Sigmoid colon (tissue), 7 donors: ENCODE measurements around the gene UBE2QL1. TPM values are rescaled to one million over a fixed set of nuclear protein-coding genes. Genes with fewer than 3 reads are reported as not detected.

Experiments
- DNase-seq: peaks from one replicate; pipeline ENCODE4 v3.0.0-alpha.2; 2019
- H3K27ac ChIP-seq, 4 donors: fragments of 200-600 bp; sonication (generic); one replicate each; pipeline ENCODE4 v1.5.1; 2016 to 2019; ENCODE audit warnings: mild to moderate bottlenecking in 1 of 4
- H3K27me3 ChIP-seq, 3 donors: fragments of 200-600 bp; sonication (generic); one replicate each; pipeline ENCODE4 v1.5.1; 2019; ENCODE audit warnings: mild to moderate bottlenecking in 1 of 3
- H3K36me3 ChIP-seq, 4 donors: fragments of 200-600 bp; sonication (generic); one replicate each; pipeline ENCODE4 v1.5.1; 2016 to 2019
- H3K4me1 ChIP-seq, 4 donors: fragments of 200-600 bp; sonication (generic); one replicate each; pipeline ENCODE4 v1.5.1; 2017 to 2019
- H3K4me3 ChIP-seq, 4 donors: fragments of 200-600 bp; sonication (generic); one replicate each; pipeline ENCODE4 v1.5.1; 2017 to 2019; ENCODE audit warnings: mild to moderate bottlenecking in 2 of 4, moderate library complexity in 1 of 4
- H3K9me3 ChIP-seq, 4 donors: fragments of 200-600 bp in 3 of 4; sonication (generic) in 3 of 4; one replicate each; pipeline versions ENCODE4 v1.5.1 to v1.6.1; 2013 to 2019
- CTCF ChIP-seq, 4 experiments: fragments of 450-650 bp in 3 of 4; fragments of 200-600 bp in 1 of 4; IDR thresholded peaks; one replicate each; pipeline ENCODE4 v1.5.1; 2016 to 2019; ENCODE audit warnings: antibody characterized with exemption in 4 of 4, mild to moderate bottlenecking in 3 of 4, moderate library complexity in 2 of 4
- EP300 ChIP-seq, 4 donors: sonication (generic); formaldehyde crosslinking; IDR thresholded peaks; one replicate each; pipeline ENCODE4 v1.6.1; 2017; ENCODE audit warnings: antibody characterized with exemption in 4 of 4
- POLR2A ChIP-seq, 2 donors: fragments of 450-650 bp; IDR thresholded peaks; one replicate each; pipeline ENCODE4 v1.6.1; 2016; ENCODE audit warnings: antibody characterized with exemption in 2 of 2, mild to moderate bottlenecking in 2 of 2, moderate library complexity in 2 of 2
- POLR2AphosphoS5 ChIP-seq, 4 donors: sonication (generic); formaldehyde crosslinking; IDR thresholded peaks; one replicate each; pipeline ENCODE4 v1.6.1; 2017; ENCODE audit warnings: antibody characterized with exemption in 4 of 4
- WGBS, 2 donors: extraction: QIAGEN DNeasy Blood & Tissue Kit; methylation state at CpG; one replicate each; pipeline ENCODE4 v1.1.7; 2013; 5-methylcytosine and 5-hydroxymethylcytosine counted together
- intact Hi-C: fragments of 100-400 bp; cut with DNase I; formaldehyde crosslinking; loops from one replicate; pipeline ENCODE4 v1.15.1; 2023
- polyA plus RNA-seq, 3 donors: library from polyadenylated mRNA; stranded (reverse); fragments of 200-250 nt; gene quantifications; one replicate each; pipeline ENCODE4 v1.2.3, GENCODE V29; 2013
- total RNA-seq, 4 donors: library from RNA; depleted of rRNA; stranded (reverse); fragments of >200 nt; gene quantifications; one replicate each; pipeline ENCODE4 v1.1.0, GENCODE V29; 2016
- donor health status: healthy with polysubstance abuse.
- donor health status: Bipolar disorder and iron deficiency.
- donor health status: healthy.

Gene UBE2QL1
- total and polyA plus RNA-seq, 7 donors = under 0.01 to 5.5 (median 3.6) TPM

- DNase-seq = no peak
- no peaks in the 10 kb centered on the region for H3K4me1 ChIP-seq
- WGBS, 2 donors = 58 to 62% methylated on average over 8 of the region's 8 CpGs
- intact Hi-C loops = no loop called here
- H3K27ac ChIP-seq = no peak overlapping the region
- no peak for TF ChIP-seq EP300 (IDR thresholded peaks at IDR 0.05)
- TF ChIP-seq POLR2AphosphoS5 (IDR thresholded peaks at IDR 0.05) = no peak
- TF ChIP-seq CTCF (IDR thresholded peaks at IDR 0.05) = no peak
- TF ChIP-seq POLR2A (IDR thresholded peaks at IDR 0.05) = no peak
- no peaks in the 10 kb centered on the region for H3K9me3 ChIP-seq
- H3K36me3 ChIP-seq = no peaks in the 10 kb centered on the region
- H3K27me3 ChIP-seq = no peaks in the 10 kb centered on the region
- H3K4me3 ChIP-seq = no peak overlapping the region
Measured at GRCh38 chr5:6504677-6505415, 56.2 kb downstream of the UBE2QL1 start.

GRCh38 chr5:6505416-6505755, 56.7 kb downstream of the UBE2QL1 start:
- H3K4me3 ChIP-seq = no peak overlapping the region
- no peak overlapping the region for H3K27ac ChIP-seq
- DNase-seq = no peak
- intact Hi-C loops = no loop called here
- no peaks in the 10 kb centered on the region for H3K36me3 ChIP-seq
- TF ChIP-seq POLR2A (IDR thresholded peaks at IDR 0.05) (no peak), EP300 (IDR thresholded peaks at IDR 0.05) (no peak), POLR2AphosphoS5 (IDR thresholded peaks at IDR 0.05) (no peak), CTCF (IDR thresholded peaks at IDR 0.05) (no peak)
- no peaks in the 10 kb centered on the region for H3K27me3 ChIP-seq
- no peaks in the 10 kb centered on the region for H3K9me3 ChIP-seq
- no peaks in the 10 kb centered on the region for H3K4me1 ChIP-seq
- WGBS, 2 donors = 21 to 63% methylated on average over 3 of the region's 3 CpGs

- intact Hi-C loops = no loop called here
- Histone ChIP-seq H3K27ac (no peak overlapping the region), H3K4me3 (no peak overlapping the region), H3K4me1 (no peaks in the 10 kb centered on the region), H3K27me3 (no peaks in the 10 kb centered on the region), H3K36me3 (no peaks in the 10 kb centered on the region), H3K9me3 (no peaks in the 10 kb centered on the region)
- TF ChIP-seq EP300 (IDR thresholded peaks at IDR 0.05) (no peak), CTCF (IDR thresholded peaks at IDR 0.05) (no peak), POLR2AphosphoS5 (IDR thresholded peaks at IDR 0.05) (no peak), POLR2A (IDR thresholded peaks at IDR 0.05) (no peak)
- 74 to 88% methylated on average over 11 of the region's 11 CpGs for WGBS, 2 donors
- DNase-seq = no peak
Measured at GRCh38 chr5:6505783-6506557, 57.3 kb downstream of the UBE2QL1 start.

GRCh38 chr5:6506611-6507010, 58.0 kb downstream of the UBE2QL1 start:
- H3K4me1 ChIP-seq = no peaks in the 10 kb centered on the region
- H3K36me3 ChIP-seq = no peaks in the 10 kb centered on the region
- H3K27me3 ChIP-seq = no peaks in the 10 kb centered on the region
- no peak overlapping the region for H3K4me3 ChIP-seq
- H3K27ac ChIP-seq = no peak overlapping the region
- DNase-seq = no peak
- H3K9me3 ChIP-seq = no peaks in the 10 kb centered on the region
- 60 to 86% methylated on average over 16 of the region's 16 CpGs for WGBS, 2 donors
- intact Hi-C loops = no loop called here
- no peak for TF ChIP-seq POLR2A (IDR thresholded peaks at IDR 0.05)

GRCh38 chr5:6508931-6509330, 60.3 kb downstream of the UBE2QL1 start:
- Histone ChIP-seq H3K4me1 (no peaks in the 10 kb centered on the region), H3K27ac (no peak overlapping the region), H3K27me3 (no peaks in the 10 kb centered on the region), H3K9me3 (no peaks in the 10 kb centered on the region), H3K4me3 (no peak overlapping the region), H3K36me3 (no peaks in the 10 kb centered on the region)
- intact Hi-C loops = no loop called here
- DNase-seq = no peak
- TF ChIP-seq POLR2AphosphoS5 (IDR thresholded peaks at IDR 0.05) (no peak), EP300 (IDR thresholded peaks at IDR 0.05) (no peak), CTCF (IDR thresholded peaks at IDR 0.05) (no peak), POLR2A (IDR thresholded peaks at IDR 0.05) (no peak)
- 65 to 85% methylated on average over 11 of the region's 11 CpGs for WGBS, 2 donors
